Urinary bladder (tissue), 2 donors: ENCODE results near the gene ZW10. TPM values are rescaled to one million over a fixed set of nuclear protein-coding genes. Genes with fewer than 3 reads are reported as not detected.

Experiments
- polyA plus RNA-seq: library from polyadenylated mRNA; stranded (reverse); fragments of 200-250 nt; gene quantifications from one replicate; pipeline ENCODE4 v1.2.3, GENCODE V29; 2013
- small RNA-seq: library from RNA; depleted of rRNA; stranded (forward); fragments of <200 nt; gene quantifications from one replicate; pipeline ENCODE3, GENCODE V24; 2014
- total RNA-seq: library from RNA; depleted of rRNA; stranded (reverse); fragments of >200 nt; gene quantifications from one replicate; pipeline ENCODE4 v1.2.3, GENCODE V29; 2014
- donor health status: healthy.

ZW10 gene
- total and polyA plus RNA-seq, 2 donors: 7.9 to 28.0 TPM

Small RNA genes lying within 50 kb of the gene (small RNA-seq; reads per million reads assigned to genes)
- not detected for gene LRRC37A13P
- gene RPS29P19: not detected

Other genes with a start within 250 kb of the ZW10 start
- 4.2 TPM for gene TMPRSS5, start 67.4 kb downstream of the ZW10 start, total RNA-seq
- 0.66 TPM for gene TMPRSS5, start 67.4 kb downstream of the ZW10 start, polyA plus RNA-seq
- gene CLDN25, start 6.1 kb upstream of the ZW10 start, total RNA-seq: not detected
- not detected for gene CLDN25, start 6.1 kb upstream of the ZW10 start, polyA plus RNA-seq
- gene USP28, start 101.9 kb upstream of the ZW10 start, total RNA-seq: 68.7 TPM
- gene USP28, start 101.9 kb upstream of the ZW10 start, polyA plus RNA-seq: 18.4 TPM
- not detected for gene HTR3B, start 131.1 kb upstream of the ZW10 start, total RNA-seq
- not detected for gene HTR3B, start 131.1 kb upstream of the ZW10 start, polyA plus RNA-seq
- gene HTR3A, start 201.4 kb upstream of the ZW10 start, total RNA-seq: 0.58 TPM
- gene HTR3A, start 201.4 kb upstream of the ZW10 start, polyA plus RNA-seq: 1.2 TPM